Measurements from ENCODE around the gene CRACDL.

GRCh38 chr2:98910349-98911125 is 25.5 kb downstream of the CRACDL start:
- TF ChIP-seq, protein P1, sequence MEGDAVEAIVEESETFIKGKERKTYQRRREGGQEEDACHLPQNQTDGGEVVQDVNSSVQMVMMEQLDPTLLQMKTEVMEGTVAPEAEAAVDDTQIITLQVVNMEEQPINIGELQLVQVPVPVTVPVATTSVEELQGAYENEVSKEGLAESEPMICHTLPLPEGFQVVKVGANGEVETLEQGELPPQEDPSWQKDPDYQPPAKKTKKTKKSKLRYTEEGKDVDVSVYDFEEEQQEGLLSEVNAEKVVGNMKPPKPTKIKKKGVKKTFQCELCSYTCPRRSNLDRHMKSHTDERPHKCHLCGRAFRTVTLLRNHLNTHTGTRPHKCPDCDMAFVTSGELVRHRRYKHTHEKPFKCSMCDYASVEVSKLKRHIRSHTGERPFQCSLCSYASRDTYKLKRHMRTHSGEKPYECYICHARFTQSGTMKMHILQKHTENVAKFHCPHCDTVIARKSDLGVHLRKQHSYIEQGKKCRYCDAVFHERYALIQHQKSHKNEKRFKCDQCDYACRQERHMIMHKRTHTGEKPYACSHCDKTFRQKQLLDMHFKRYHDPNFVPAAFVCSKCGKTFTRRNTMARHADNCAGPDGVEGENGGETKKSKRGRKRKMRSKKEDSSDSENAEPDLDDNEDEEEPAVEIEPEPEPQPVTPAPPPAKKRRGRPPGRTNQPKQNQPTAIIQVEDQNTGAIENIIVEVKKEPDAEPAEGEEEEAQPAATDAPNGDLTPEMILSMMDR (IDR thresholded peaks at IDR 0.05; ENCODE audit: low read depth, low read length, poor library complexity, severe bottlenecking): no peak
- TF ChIP-seq EZH2phosphoT487 (IDR thresholded peaks at IDR 0.05; ENCODE audit: borderline replicate concordance, low read length): no peak

All from DOHH2 (cell line).